ENCODE results near the gene MRPL12. TPM values are rescaled to one million over a fixed set of nuclear protein-coding genes. Genes with fewer than 3 reads are reported as not detected.

Gene MRPL12
- 52.2 and 52.5 TPM in 2 replicates for total RNA-seq

GRCh38 chr17:81702934-81703746 is at the start of gene MRPL12:
Gene MRPL12 (plus strand): TSS chr17:81703367. CDS start chr17:81703502, 135 bp downstream.

DNA sequence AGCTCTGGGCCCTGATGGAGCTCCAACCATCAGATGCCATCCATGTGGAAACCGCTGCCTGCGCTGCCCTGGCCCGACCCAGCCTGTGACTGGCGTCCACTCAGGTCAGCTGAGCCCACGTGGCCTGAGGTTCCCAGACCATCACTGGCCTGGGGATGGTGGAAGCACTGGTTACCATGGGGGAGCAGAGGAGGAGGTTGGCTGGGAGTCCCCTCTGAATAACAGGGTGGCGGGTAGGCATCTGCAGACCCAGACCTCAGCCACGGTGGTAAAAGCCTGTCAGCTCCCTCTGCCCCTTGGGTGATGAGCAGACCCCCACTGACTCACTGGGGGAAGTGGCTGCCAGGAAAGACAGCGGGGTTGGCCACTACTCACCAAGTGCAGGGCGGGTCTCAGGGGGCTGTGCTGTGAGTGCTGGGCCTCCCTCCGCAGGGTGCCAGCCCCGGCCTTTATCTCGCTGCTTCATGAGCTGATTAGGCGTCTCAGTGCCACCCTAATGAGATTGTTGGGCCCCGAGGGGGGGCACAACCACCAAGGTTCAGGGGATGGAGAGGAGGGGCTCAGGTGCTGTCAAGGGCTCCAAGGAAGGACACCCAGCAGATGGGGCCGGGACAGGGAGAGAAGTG is 46.9 kb upstream of the MRPL12 start, which contains the start of gene PDE6G:
Gene PDE6G (minus strand): TSS at position 425 of the 626 bp plus-strand sequence. CDS start 3,237 bp downstream, outside the sequence.

GRCh38 chr17:81666342-81667191 is 36.6 kb upstream of the MRPL12 start, which contains the start of the genes CCDC137 and OXLD1:
Gene CCDC137 (plus strand): TSS chr17:81666737. CDS start chr17:81666767, 30 bp downstream.
Gene OXLD1 (minus strand): TSS chr17:81666605. CDS start chr17:81666577, 28 bp downstream.

GRCh38 chr17:81683584-81684441 is 19.4 kb upstream of the MRPL12 start, which contains the start of the genes ARL16 and HGS:
Gene ARL16 (minus strand): TSS chr17:81683797. CDS start chr17:81683753, 44 bp downstream.
Gene HGS (plus strand): TSS chr17:81684011. CDS start chr17:81684067, 56 bp downstream.

DNA sequence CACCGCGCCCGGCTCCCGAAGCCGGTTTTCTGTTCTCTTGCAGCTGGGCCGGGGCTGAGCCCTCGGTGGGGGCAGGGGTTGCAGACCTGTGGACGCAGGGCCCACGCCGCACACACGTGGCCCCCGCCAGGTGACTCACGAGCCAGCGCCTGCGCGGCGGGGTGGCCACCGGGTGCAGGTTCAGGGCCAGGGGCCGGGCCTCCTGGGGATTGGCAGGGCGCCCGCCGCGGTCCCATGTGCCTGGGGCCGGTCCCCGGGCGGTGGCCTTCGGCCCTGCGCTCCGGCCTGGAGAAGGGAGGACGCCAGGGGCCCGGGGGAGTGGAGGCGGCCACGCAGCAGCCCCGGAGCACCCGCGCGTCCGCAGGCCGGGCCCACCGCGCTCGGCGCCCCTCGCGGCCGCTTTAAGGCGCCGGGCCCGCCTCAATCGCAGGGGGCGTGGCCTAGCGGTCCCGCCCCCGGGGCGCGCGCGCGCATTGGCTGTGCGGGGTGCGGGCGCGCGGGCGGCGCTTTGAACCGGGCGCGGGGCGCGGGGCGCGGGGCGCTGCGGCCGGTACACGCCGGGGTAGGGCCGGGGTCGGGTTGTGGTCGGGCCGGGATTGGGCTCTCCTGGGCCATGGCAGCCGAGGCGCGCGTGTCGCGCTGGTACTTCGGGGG is 8.8 kb downstream of the MRPL12 start, which contains the start of gene SLC25A10:
Gene SLC25A10 (plus strand): TSS at position 471 of the 654 bp plus-strand sequence. CDS start 143 bp downstream, at position 614.

Other genes with a start within 250 kb of the MRPL12 start
- gene ACTG1, start 190.6 kb upstream of the MRPL12 start, total RNA-seq: 4,782 and 5,091 TPM in 2 replicates
- 0.25 and 1.1 TPM in 2 replicates for gene FSCN2, start 175.0 kb upstream of the MRPL12 start, total RNA-seq
- gene FAAP100, start 151.0 kb upstream of the MRPL12 start, total RNA-seq: 27.2 and 29.4 TPM in 2 replicates
- gene NPLOC4, start 66.3 kb upstream of the MRPL12 start, total RNA-seq: 33.5 and 42.5 TPM in 2 replicates
- gene TSPAN10, start 66.2 kb upstream of the MRPL12 start, total RNA-seq: 0.75 and 1.1 TPM in 2 replicates
- gene PDE6G, start 46.8 kb upstream of the MRPL12 start, total RNA-seq: 0.98 TPM in 1 of 2 replicates, not detected in the other
- gene OXLD1, start 36.8 kb upstream of the MRPL12 start, total RNA-seq: 33.4 and 34.4 TPM in 2 replicates
- gene CCDC137, start 36.6 kb upstream of the MRPL12 start, total RNA-seq: 6.7 and 7.5 TPM in 2 replicates
- gene ARL16, start 19.6 kb upstream of the MRPL12 start, total RNA-seq: 23.2 and 26.5 TPM in 2 replicates
- 62.0 and 64.1 TPM in 2 replicates for gene HGS, start 19.4 kb upstream of the MRPL12 start, total RNA-seq
- 4.2 and 5.9 TPM in 2 replicates for gene SLC25A10, start 8.9 kb downstream of the MRPL12 start, total RNA-seq
- gene GCGR, start 100.8 kb downstream of the MRPL12 start, total RNA-seq: not detected in 2 replicates
- 82.7 and 89.0 TPM in 2 replicates for gene MCRIP1, start 129.9 kb downstream of the MRPL12 start, total RNA-seq
- gene PPP1R27, start 131.7 kb downstream of the MRPL12 start, total RNA-seq: not detected in 2 replicates
- 2,196 and 3,205 TPM in 2 replicates for gene P4HB, start 157.2 kb downstream of the MRPL12 start, total RNA-seq
- 156 and 187 TPM in 2 replicates for gene ARHGDIA, start 168.0 kb downstream of the MRPL12 start, total RNA-seq
- gene ALYREF, start 188.2 kb downstream of the MRPL12 start, total RNA-seq: 50.2 and 68.7 TPM in 2 replicates
- 130 and 178 TPM in 2 replicates for gene ANAPC11, start 188.4 kb downstream of the MRPL12 start, total RNA-seq
- gene NPB, start 198.9 kb downstream of the MRPL12 start, total RNA-seq: 0.62 and 1.8 TPM in 2 replicates
- gene PCYT2, start 208.0 kb downstream of the MRPL12 start, total RNA-seq: 25.5 and 40.9 TPM in 2 replicates
- gene SIRT7, start 214.8 kb downstream of the MRPL12 start, total RNA-seq: 7.7 and 8.5 TPM in 2 replicates
- gene MAFG, start 224.4 kb downstream of the MRPL12 start, total RNA-seq: 15.5 and 17.4 TPM in 2 replicates
- gene PYCR1, start 233.9 kb downstream of the MRPL12 start, total RNA-seq: 64.2 and 76.1 TPM in 2 replicates
- gene MYADML2, start 243.9 kb downstream of the MRPL12 start, total RNA-seq: not detected in 2 replicates

Data from cardiac ventricle fibroblast (primary cell).